Right atrium auricular region (tissue), 2 donors: ENCODE data around the gene CYP19A1. TPM values are rescaled to one million over a fixed set of nuclear protein-coding genes. Genes with fewer than 3 reads are reported as not detected.

ENCODE experiments used
- DNase-seq: peaks from one replicate; pipeline ENCODE4 v3.0.0-alpha.2; 2019; ENCODE audit warnings: low spot score
- H3K27ac ChIP-seq, 2 donors: fragments of 200-600 bp; sonication (generic); 1 replicate in 1 of 2; 2 replicates in 1 of 2; pipeline ENCODE4 v1.5.1; 2016 to 2019
- H3K27me3 ChIP-seq, 2 donors: fragments of 200-600 bp; sonication (generic); one replicate each; pipeline versions ENCODE4 v1.5.1 to v1.6.0; 2017 to 2019
- H3K36me3 ChIP-seq: fragments of 200-600 bp; sonication (generic); one replicate; pipeline ENCODE4 v1.5.1; 2016
- H3K4me1 ChIP-seq, 2 donors: fragments of 200-600 bp; sonication (generic); one replicate each; pipeline versions ENCODE4 v1.5.1 to v1.6.0; 2017 to 2019
- H3K4me3 ChIP-seq, 2 donors: fragments of 200-600 bp; sonication (generic); 1 replicate in 1 of 2; 2 replicates in 1 of 2; pipeline ENCODE4 v1.5.1; 2017 to 2019; ENCODE audit warnings: mild to moderate bottlenecking in 1 of 2, moderate library complexity in 1 of 2
- H3K9me3 ChIP-seq, 2 donors: fragments of 200-600 bp; sonication (generic); one replicate each; pipeline ENCODE4 v1.5.1; 2019
- total RNA-seq, 2 donors: library from RNA; depleted of rRNA; stranded (reverse); fragments of >200 nt; gene quantifications; one replicate each; pipeline ENCODE4 v1.1.0, GENCODE V29; 2016
- TF ChIP-seq, protein P1 (sequence below), 2 donors: fragments of 200-600 bp; sonication (generic); IDR thresholded peaks; one replicate each; pipeline ENCODE4 v1.5.1; 2019; ENCODE audit warnings: antibody characterized with exemption in 2 of 2

Gene CYP19A1
- total RNA-seq, 2 donors from 2014 or later, result 2.4 TPM; not detected in 1

DNA sequence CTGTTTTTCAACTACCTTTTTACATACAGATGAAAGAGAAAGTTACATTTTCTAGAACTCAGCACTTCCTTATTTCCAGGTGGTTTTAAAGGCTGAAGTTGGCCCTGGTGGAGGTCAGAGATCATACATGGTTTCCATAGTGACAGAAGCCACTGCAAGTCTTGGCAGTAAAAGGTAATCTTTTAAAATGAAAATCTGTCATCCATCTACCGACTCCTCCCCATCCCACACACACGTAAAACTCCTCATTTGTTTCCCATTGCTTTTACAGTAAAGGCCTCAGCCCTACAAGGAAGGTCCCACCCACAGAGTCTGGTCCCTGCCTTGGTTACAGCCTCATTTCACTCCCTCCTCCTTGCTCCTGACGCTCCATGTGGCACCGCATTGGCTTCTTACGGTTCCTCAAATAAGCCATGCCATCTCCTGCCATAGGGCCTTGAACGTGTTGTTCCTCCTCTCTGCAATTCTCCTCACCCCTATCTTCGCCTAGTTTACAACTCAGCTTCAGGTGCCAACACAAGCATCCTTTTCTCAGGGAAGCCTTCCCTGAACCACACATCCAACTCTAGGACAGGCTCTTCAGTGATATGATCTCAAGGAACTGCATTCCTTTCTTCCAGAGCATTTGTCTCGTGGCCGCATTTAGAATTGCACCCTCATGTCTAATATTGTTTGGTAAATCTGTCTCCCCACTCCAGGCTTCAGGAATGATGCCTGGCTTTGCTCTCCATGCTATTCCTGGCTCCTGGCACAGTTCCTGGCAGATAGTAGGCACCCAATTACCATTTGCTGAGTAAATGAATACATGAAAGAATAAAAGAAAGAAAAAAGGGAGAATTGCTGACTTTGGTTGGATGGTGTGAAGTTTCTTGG, 2.6 kb downstream of the CYP19A1 start:
- Histone ChIP-seq H3K9me3 (no peaks in the 10 kb centered on the region), H3K27ac (peak overlapping the region in 1 of 2 donors; percentile 48), H3K4me3 (no peak overlapping the region), H3K4me1 (peaks cover 0 to 48% of the 10 kb centered on the region in 2 donors), H3K27me3 (no peaks in the 10 kb centered on the region), H3K36me3 (no peaks in the 10 kb centered on the region)
- DNase-seq, result no peak
- TF ChIP-seq, protein P1, sequence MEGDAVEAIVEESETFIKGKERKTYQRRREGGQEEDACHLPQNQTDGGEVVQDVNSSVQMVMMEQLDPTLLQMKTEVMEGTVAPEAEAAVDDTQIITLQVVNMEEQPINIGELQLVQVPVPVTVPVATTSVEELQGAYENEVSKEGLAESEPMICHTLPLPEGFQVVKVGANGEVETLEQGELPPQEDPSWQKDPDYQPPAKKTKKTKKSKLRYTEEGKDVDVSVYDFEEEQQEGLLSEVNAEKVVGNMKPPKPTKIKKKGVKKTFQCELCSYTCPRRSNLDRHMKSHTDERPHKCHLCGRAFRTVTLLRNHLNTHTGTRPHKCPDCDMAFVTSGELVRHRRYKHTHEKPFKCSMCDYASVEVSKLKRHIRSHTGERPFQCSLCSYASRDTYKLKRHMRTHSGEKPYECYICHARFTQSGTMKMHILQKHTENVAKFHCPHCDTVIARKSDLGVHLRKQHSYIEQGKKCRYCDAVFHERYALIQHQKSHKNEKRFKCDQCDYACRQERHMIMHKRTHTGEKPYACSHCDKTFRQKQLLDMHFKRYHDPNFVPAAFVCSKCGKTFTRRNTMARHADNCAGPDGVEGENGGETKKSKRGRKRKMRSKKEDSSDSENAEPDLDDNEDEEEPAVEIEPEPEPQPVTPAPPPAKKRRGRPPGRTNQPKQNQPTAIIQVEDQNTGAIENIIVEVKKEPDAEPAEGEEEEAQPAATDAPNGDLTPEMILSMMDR (IDR thresholded peaks at IDR 0.05), result no peak

DNA sequence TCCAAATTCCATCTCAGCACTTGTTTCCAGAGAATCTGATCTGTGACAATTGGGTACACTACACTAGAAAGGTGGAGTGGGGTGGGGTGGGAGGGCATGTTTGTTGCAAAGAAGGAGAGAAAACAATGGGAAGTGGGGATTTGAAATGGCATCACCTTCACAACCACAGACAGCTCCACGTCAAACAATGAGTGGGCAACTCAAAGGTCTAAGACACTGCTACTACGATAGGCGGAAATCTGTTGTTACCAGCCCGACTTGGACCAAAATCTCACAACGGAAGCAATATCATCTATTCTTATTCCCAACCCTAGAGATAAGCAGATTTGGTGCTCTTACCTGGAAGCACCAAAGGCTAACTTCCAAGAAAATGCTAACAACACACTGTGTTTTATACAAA, 3.3 kb downstream of the CYP19A1 start:
- Histone ChIP-seq H3K27me3 (no peaks in the 10 kb centered on the region), H3K27ac (no peak overlapping the region), H3K36me3 (no peaks in the 10 kb centered on the region), H3K4me1 (peaks cover 0 to 48% of the 10 kb centered on the region in 2 donors), H3K4me3 (no peak overlapping the region), H3K9me3 (no peaks in the 10 kb centered on the region)
- TF ChIP-seq, protein P1 (IDR thresholded peaks at IDR 0.05), result no peak
- DNase-seq, result no peak

DNA sequence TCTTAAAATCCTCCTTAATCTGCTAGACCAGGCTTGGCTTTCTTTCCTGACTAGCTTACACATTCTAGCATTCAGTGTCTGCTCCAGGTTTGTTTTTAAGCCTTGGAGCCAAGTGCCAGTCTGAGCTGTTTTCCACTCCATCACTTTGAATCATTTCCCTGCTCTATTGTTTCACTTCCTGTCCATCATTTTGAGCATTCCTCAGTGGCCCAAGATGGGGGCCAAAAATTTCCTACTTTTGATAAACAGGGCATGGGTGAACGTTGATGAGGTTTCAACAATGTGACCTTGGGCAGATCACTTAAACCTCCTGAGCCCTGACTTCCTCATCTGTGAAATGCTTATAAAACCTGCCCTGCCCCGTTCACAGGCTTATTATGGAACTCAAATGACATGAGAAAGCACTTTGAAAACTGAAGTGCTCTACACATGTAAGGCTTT, 4.4 kb downstream of the CYP19A1 start:
- Histone ChIP-seq H3K36me3 (no peaks in the 10 kb centered on the region), H3K4me3 (no peak overlapping the region), H3K27me3 (no peaks in the 10 kb centered on the region), H3K4me1 (peaks cover 0 to 48% of the 10 kb centered on the region in 2 donors), H3K9me3 (no peaks in the 10 kb centered on the region), H3K27ac (no peak overlapping the region)
- TF ChIP-seq, protein P1 (IDR thresholded peaks at IDR 0.05), result no peak
- DNase-seq, result no peak

DNA sequence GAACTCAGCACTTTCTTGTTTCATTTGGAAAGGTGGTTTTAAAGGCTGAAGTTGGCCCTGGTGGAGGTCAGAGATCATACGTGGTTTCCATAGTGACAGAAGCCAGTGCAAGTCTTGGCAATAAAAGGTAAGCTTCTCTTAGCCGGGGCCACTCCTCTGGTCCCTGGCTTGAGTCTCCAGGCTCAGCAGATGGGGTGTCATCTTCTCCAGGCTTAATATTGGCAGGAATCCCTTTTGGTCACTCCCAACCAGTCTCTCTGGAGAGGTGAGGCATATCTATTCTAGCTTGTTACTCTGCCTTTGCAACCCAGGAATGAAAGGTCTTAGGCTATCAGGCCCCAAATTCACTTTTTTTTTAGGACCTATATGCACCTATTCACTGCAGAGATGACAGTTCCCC, 4.8 kb downstream of the CYP19A1 start:
- Histone ChIP-seq H3K27ac (no peak overlapping the region), H3K4me1 (peaks cover 0 to 48% of the 10 kb centered on the region in 2 donors), H3K9me3 (no peaks in the 10 kb centered on the region), H3K27me3 (no peaks in the 10 kb centered on the region), H3K4me3 (no peak overlapping the region), H3K36me3 (no peaks in the 10 kb centered on the region)
- no peak for DNase-seq
- TF ChIP-seq, protein P1 (IDR thresholded peaks at IDR 0.05), result no peak

DNA sequence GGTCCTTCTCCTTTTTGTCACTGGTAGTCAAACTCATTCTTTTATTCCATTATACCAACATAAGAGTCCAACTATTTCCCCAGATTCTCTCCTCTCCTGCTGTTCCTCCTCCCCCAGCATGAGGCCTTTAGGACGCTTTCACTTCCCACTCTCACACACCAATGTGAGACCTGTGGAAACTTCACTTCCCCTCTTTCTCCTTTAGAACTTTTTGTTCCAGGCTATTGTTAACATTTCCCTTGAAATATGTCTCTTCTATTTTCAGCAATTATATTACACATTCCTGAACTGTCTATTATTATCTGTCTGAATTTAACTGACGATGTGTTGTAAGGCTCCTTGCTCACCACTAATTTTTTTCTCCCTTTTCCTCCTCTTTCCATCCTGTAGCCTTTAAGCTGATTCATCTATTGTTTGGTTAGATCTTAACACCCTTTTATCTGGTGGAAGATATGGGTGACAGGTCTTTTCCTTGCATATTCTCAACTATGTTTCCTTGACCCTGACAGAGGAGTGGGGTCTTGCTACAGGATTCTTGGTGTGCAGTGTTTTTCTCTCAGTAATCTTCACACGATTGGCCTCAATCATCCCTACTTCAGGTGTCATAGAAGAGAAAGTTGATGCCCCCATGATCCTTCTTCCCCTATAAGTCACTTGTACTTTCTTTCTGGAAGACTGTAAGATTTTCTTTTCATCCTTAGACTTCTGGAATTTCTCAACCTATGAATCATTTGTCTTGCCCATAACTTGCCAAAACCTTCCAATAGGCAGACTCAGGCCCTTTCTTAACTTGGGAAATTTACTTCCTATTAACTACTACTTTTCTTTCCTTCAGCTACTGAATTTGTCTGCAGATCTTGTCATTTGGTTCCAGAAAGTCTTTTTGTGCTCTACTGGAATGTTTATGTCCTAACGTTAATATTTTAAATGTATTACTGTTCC, 5.9 kb downstream of the CYP19A1 start:
- H3K27me3 ChIP-seq, result no peaks in the 10 kb centered on the region
- H3K4me1 ChIP-seq, result peaks cover 0 to 48% of the 10 kb centered on the region in 2 donors
- no peaks in the 10 kb centered on the region for H3K36me3 ChIP-seq
- no peak overlapping the region for H3K4me3 ChIP-seq
- no peak for DNase-seq
- peak overlapping the region in 1 of 2 donors; percentile 13 for H3K27ac ChIP-seq
- no peaks in the 10 kb centered on the region for H3K9me3 ChIP-seq
- TF ChIP-seq, protein P1 (IDR thresholded peaks at IDR 0.05), result no peak
